ENCODE data around the gene WDR11.

- TF ChIP-seq, protein P1, sequence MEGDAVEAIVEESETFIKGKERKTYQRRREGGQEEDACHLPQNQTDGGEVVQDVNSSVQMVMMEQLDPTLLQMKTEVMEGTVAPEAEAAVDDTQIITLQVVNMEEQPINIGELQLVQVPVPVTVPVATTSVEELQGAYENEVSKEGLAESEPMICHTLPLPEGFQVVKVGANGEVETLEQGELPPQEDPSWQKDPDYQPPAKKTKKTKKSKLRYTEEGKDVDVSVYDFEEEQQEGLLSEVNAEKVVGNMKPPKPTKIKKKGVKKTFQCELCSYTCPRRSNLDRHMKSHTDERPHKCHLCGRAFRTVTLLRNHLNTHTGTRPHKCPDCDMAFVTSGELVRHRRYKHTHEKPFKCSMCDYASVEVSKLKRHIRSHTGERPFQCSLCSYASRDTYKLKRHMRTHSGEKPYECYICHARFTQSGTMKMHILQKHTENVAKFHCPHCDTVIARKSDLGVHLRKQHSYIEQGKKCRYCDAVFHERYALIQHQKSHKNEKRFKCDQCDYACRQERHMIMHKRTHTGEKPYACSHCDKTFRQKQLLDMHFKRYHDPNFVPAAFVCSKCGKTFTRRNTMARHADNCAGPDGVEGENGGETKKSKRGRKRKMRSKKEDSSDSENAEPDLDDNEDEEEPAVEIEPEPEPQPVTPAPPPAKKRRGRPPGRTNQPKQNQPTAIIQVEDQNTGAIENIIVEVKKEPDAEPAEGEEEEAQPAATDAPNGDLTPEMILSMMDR (IDR thresholded peaks at IDR 0.05) = no peak
- no peak for TF ChIP-seq POLR2A (IDR thresholded peaks at IDR 0.05)
Measured at GRCh38 chr10:120945182-120945581, 94.0 kb downstream of the WDR11 start.

All from tibial nerve (tissue), 3 donors.